Liver (tissue), 9 donors: Measurements from ENCODE around the gene CTSC. TPM values are rescaled to one million over a fixed set of nuclear protein-coding genes. Genes with fewer than 3 reads are reported as not detected.

Experiments used
- DNase-seq: peaks from one replicate; pipeline ENCODE4 v3.0.0-alpha.2; 2017; ENCODE audit warnings: low spot score
- H3K27ac ChIP-seq, 2 donors: one replicate each; pipeline ENCODE4 v1.7.0; 2013; ENCODE audit warnings: inconsistent platforms in 2 of 2, low read length in 2 of 2, control low read depth in 1 of 2, low read depth in 1 of 2, mild to moderate bottlenecking in 1 of 2
- H3K27me3 ChIP-seq, 4 donors: one replicate each; pipeline versions ENCODE4 v1.6.1 to v1.7.0; 2013; ENCODE audit warnings: low read length in 3 of 4, inconsistent platforms in 1 of 4, mild to moderate bottlenecking in 1 of 4, moderate library complexity in 1 of 4; ENCODE audit not compliant: control insufficient read depth in 4 of 4, insufficient read depth in 4 of 4
- H3K36me3 ChIP-seq, 4 donors: one replicate each; pipeline versions ENCODE4 v1.6.1 to v1.7.0; 2013; ENCODE audit warnings: low read length in 3 of 4, mild to moderate bottlenecking in 3 of 4, low read depth in 1 of 4, moderate library complexity in 1 of 4; ENCODE audit not compliant: control insufficient read depth in 4 of 4, insufficient read depth in 3 of 4
- H3K4me1 ChIP-seq, 4 donors: one replicate each; pipeline versions ENCODE4 v1.6.1 to v1.7.0; 2013; ENCODE audit warnings: low read length in 3 of 4, mild to moderate bottlenecking in 3 of 4, moderate library complexity in 1 of 4; ENCODE audit not compliant: control insufficient read depth in 4 of 4, insufficient read depth in 4 of 4
- H3K4me3 ChIP-seq, 3 donors: one replicate each; pipeline versions ENCODE4 v1.6.1 to v1.7.0; 2013; ENCODE audit warnings: low read length in 3 of 3, control low read depth in 1 of 3, low read depth in 1 of 3, mild to moderate bottlenecking in 1 of 3
- H3K9ac ChIP-seq, 2 donors: one replicate each; pipeline ENCODE4 v1.7.0; 2013; ENCODE audit warnings: low read length in 2 of 2, mild to moderate bottlenecking in 2 of 2, moderate library complexity in 2 of 2, control low read depth in 1 of 2, low read depth in 1 of 2
- H3K9me3 ChIP-seq, 4 donors: one replicate each; pipeline versions ENCODE4 v1.6.1 to v1.7.0; 2013; ENCODE audit warnings: low read length in 3 of 4; ENCODE audit not compliant: control insufficient read depth in 4 of 4
- FOXA1 ChIP-seq: IDR thresholded peaks from 2 replicates; pipeline ENCODE4 v1.6.1; 2016; ENCODE audit warnings: antibody characterized with exemption
- GABPA ChIP-seq, 2 donors: IDR thresholded peaks in 1 of 2; conservative IDR thresholded peaks in 1 of 2; 2 replicates each; pipeline ENCODE4 v1.6.1; 2016; ENCODE audit warnings: antibody characterized with exemption in 2 of 2, mild to moderate bottlenecking in 1 of 2, moderate library complexity in 1 of 2
- HNF4A ChIP-seq, 2 donors: conservative IDR thresholded peaks; 2 replicates each; pipeline ENCODE4 v1.6.1; 2016; ENCODE audit warnings: antibody characterized with exemption in 2 of 2, mild to moderate bottlenecking in 2 of 2
- HNF4G ChIP-seq: IDR thresholded peaks from 2 replicates; pipeline ENCODE4 v1.6.1; 2016; ENCODE audit warnings: antibody characterized with exemption
- JUND ChIP-seq, 2 donors: IDR thresholded peaks; 2 replicates each; pipeline ENCODE4 v1.6.1; 2016; ENCODE audit warnings: antibody characterized with exemption in 2 of 2
- NR2F2 ChIP-seq: IDR thresholded peaks from 2 replicates; pipeline ENCODE4 v1.6.1; 2016; ENCODE audit warnings: antibody characterized with exemption
- RXRA ChIP-seq, 2 donors: IDR thresholded peaks; 2 replicates each; pipeline ENCODE4 v1.6.1; 2017 to 2018; ENCODE audit warnings: antibody characterized with exemption in 2 of 2, mild to moderate bottlenecking in 1 of 2
- SP1 ChIP-seq: IDR thresholded peaks from 2 replicates; pipeline ENCODE4 v1.6.1; 2018; ENCODE audit warnings: antibody characterized with exemption, mild to moderate bottlenecking
- TAF1 ChIP-seq: conservative IDR thresholded peaks from 2 replicates; pipeline ENCODE4 v1.6.1; 2016; ENCODE audit warnings: antibody characterized with exemption, mild to moderate bottlenecking
- WGBS: extraction: QIAGEN DNeasy Blood & Tissue Kit; methylation state at CpG from one replicate; pipeline ENCODE4 v1.1.7; 2013; 5-methylcytosine and 5-hydroxymethylcytosine counted together
- polyA plus RNA-seq, 2 donors: library from polyadenylated mRNA; stranded (reverse) in 1 of 2; unstranded in 1 of 2; fragments of 200-250 nt in 1 of 2; fragments of >200 nt in 1 of 2; fragmentation: Nextera tagmentation in 1 of 2; extraction: Ambion mirVana in 1 of 2; gene quantifications; one replicate each; pipeline versions ENCODE4 v1.2.1 to v1.2.3, GENCODE V29; 2013 to 2015
- total RNA-seq, 2 donors: library from RNA; depleted of rRNA; stranded (reverse); fragments of >200 nt; gene quantifications; one replicate each; pipeline ENCODE4 v1.2.3, GENCODE V29; 2014
- TF ChIP-seq, protein P1 (sequence below): fragments of 150-350 bp; IDR thresholded peaks from 2 replicates; pipeline ENCODE4 v1.5.1; 2017; ENCODE audit warnings: improper control_type of control experiment, low read depth, low read length; ENCODE audit not compliant: missing input control
- TF ChIP-seq, protein P2 (sequence below): IDR thresholded peaks from 2 replicates; pipeline ENCODE4 v1.6.1; 2016; ENCODE audit warnings: antibody characterized with exemption
- TF ChIP-seq, protein P3 (sequence below): IDR thresholded peaks from 2 replicates; pipeline ENCODE4 v1.6.1; 2016; ENCODE audit warnings: antibody characterized with exemption, mild to moderate bottlenecking
- TF ChIP-seq, protein P4 (sequence below): IDR thresholded peaks from 2 replicates; pipeline ENCODE4 v1.6.1; 2016; ENCODE audit warnings: antibody characterized with exemption
- donor health status: healthy.
- donor health status: healthy.
- donor health status: healthy.
- donor health status: healthy.
- donor health status: healthy.

CTSC gene
- total and polyA plus RNA-seq, 4 donors: 22.4 to 68.7 (median 31.3) TPM

DNA sequence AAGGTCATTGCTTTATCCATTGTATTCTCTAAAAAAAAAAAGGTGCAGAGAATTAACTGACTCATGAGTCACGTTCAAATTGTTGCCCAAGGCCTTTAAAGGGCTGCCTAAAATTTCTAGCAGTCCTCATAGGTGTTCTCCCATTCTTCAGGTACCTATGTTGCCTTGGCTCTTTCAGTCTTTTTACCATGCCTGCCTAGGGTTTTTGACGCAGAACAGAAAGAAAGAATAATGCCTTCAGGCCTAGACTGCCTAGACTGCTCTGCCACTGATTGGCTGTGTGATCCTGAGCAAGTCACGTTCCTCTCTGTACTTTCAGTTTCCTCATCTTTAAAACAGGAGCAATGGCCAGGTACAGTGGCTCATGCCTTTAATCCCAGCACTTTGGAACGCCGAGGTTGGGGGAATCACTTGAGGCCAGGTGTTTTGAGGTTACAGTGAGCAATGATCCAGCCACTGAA lies 21.5 kb downstream of the CTSC start:
- Histone ChIP-seq H3K9me3 (no peaks in the 10 kb centered on the region), H3K27ac (no peak overlapping the region), H3K27me3 (no peaks in the 10 kb centered on the region), H3K36me3 (no peaks in the 10 kb centered on the region), H3K4me1 (peaks cover 1 to 9% (median 9%) of the 10 kb centered on the region in 4 donors), H3K4me3 (no peak overlapping the region), H3K9ac (no peak overlapping the region)
- no peak for TF ChIP-seq SP1
- WGBS: 61% methylated on average over 5 of the region's 5 CpGs
- no peak for DNase-seq

DNA sequence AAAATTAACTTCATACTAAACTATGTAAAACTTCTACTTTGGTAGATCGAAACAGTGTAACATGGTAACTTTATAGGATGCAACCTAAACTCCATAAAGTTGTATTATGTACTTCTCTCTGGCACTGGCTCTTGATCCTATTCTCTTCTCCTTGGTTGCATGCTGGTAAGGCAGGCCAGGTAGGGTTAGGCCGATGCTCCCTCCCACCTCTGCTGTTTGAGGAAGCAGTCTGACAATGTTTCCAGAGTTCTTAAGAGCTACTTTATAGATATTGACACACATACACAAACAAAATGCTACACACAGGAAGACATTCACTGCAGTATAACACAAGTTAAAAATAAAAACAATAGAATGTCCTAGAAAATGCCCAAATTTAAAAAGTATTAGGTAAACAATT lies 22.5 kb downstream of the CTSC start:
- H3K9ac ChIP-seq: no peak overlapping the region
- peaks cover 1 to 9% (median 9%) of the 10 kb centered on the region in 4 donors for H3K4me1 ChIP-seq
- H3K4me3 ChIP-seq: no peak overlapping the region
- H3K27me3 ChIP-seq: no peaks in the 10 kb centered on the region
- TF ChIP-seq TAF1 (no peak), FOXA1 (no peak), SP1 (no peak), RXRA (IDR thresholded peaks at IDR 0.05) (no peak), NR2F2 (no peak), HNF4G (no peak), HNF4A (conservative IDR thresholded peaks at IDR 0.05) (no peak), GABPA (IDR thresholded peaks at IDR 0.05 in 1 of 2, conservative IDR thresholded peaks at IDR 0.05 in 1 of 2) (no peak), JUND (IDR thresholded peaks at IDR 0.05) (no peak)
- TF ChIP-seq, protein P1, sequence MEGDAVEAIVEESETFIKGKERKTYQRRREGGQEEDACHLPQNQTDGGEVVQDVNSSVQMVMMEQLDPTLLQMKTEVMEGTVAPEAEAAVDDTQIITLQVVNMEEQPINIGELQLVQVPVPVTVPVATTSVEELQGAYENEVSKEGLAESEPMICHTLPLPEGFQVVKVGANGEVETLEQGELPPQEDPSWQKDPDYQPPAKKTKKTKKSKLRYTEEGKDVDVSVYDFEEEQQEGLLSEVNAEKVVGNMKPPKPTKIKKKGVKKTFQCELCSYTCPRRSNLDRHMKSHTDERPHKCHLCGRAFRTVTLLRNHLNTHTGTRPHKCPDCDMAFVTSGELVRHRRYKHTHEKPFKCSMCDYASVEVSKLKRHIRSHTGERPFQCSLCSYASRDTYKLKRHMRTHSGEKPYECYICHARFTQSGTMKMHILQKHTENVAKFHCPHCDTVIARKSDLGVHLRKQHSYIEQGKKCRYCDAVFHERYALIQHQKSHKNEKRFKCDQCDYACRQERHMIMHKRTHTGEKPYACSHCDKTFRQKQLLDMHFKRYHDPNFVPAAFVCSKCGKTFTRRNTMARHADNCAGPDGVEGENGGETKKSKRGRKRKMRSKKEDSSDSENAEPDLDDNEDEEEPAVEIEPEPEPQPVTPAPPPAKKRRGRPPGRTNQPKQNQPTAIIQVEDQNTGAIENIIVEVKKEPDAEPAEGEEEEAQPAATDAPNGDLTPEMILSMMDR: no peak
- TF ChIP-seq, protein P2, sequence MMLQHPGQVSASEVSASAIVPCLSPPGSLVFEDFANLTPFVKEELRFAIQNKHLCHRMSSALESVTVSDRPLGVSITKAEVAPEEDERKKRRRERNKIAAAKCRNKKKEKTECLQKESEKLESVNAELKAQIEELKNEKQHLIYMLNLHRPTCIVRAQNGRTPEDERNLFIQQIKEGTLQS: no peak
- TF ChIP-seq, protein P3, sequence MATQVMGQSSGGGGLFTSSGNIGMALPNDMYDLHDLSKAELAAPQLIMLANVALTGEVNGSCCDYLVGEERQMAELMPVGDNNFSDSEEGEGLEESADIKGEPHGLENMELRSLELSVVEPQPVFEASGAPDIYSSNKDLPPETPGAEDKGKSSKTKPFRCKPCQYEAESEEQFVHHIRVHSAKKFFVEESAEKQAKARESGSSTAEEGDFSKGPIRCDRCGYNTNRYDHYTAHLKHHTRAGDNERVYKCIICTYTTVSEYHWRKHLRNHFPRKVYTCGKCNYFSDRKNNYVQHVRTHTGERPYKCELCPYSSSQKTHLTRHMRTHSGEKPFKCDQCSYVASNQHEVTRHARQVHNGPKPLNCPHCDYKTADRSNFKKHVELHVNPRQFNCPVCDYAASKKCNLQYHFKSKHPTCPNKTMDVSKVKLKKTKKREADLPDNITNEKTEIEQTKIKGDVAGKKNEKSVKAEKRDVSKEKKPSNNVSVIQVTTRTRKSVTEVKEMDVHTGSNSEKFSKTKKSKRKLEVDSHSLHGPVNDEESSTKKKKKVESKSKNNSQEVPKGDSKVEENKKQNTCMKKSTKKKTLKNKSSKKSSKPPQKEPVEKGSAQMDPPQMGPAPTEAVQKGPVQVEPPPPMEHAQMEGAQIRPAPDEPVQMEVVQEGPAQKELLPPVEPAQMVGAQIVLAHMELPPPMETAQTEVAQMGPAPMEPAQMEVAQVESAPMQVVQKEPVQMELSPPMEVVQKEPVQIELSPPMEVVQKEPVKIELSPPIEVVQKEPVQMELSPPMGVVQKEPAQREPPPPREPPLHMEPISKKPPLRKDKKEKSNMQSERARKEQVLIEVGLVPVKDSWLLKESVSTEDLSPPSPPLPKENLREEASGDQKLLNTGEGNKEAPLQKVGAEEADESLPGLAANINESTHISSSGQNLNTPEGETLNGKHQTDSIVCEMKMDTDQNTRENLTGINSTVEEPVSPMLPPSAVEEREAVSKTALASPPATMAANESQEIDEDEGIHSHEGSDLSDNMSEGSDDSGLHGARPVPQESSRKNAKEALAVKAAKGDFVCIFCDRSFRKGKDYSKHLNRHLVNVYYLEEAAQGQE: no peak
- TF ChIP-seq, protein P4, sequence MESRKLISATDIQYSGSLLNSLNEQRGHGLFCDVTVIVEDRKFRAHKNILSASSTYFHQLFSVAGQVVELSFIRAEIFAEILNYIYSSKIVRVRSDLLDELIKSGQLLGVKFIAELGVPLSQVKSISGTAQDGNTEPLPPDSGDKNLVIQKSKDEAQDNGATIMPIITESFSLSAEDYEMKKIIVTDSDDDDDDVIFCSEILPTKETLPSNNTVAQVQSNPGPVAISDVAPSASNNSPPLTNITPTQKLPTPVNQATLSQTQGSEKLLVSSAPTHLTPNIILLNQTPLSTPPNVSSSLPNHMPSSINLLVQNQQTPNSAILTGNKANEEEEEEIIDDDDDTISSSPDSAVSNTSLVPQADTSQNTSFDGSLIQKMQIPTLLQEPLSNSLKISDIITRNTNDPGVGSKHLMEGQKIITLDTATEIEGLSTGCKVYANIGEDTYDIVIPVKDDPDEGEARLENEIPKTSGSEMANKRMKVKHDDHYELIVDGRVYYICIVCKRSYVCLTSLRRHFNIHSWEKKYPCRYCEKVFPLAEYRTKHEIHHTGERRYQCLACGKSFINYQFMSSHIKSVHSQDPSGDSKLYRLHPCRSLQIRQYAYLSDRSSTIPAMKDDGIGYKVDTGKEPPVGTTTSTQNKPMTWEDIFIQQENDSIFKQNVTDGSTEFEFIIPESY: no peak
- H3K27ac ChIP-seq: no peak overlapping the region
- H3K36me3 ChIP-seq: no peaks in the 10 kb centered on the region
- no peaks in the 10 kb centered on the region for H3K9me3 ChIP-seq
- no peak for DNase-seq
- WGBS: 92% methylated on average over 2 of the region's 2 CpGs
